HFF-Myc (cell line): ENCODE measurements around the gene NF1.
"Not testable (repeated sequence)": the region's sequence is repeated elsewhere in the genome, so short reads cannot be mapped to it uniquely, and the experiment has no call there.

ENCODE experiments used
- DNase-seq: peaks from one replicate; pipeline ENCODE4 v3.0.0-alpha.2; 2011; ENCODE audit warnings: low read depth; ENCODE audit errors: extremely low read depth
- H3K4me3 ChIP-seq: replicated peaks from 2 replicates; pipeline ENCODE4 v1.5.1; 2011; ENCODE audit warnings: low read depth, mild to moderate bottlenecking, control low read depth, low read length
- TF ChIP-seq, protein P1 (sequence below): IDR thresholded peaks from 2 replicates; pipeline ENCODE4 v1.5.1; 2012; ENCODE audit warnings: mild to moderate bottlenecking, low read depth, low read length, control low read depth; ENCODE audit errors: missing control alignments

Gene NF1

DNA sequence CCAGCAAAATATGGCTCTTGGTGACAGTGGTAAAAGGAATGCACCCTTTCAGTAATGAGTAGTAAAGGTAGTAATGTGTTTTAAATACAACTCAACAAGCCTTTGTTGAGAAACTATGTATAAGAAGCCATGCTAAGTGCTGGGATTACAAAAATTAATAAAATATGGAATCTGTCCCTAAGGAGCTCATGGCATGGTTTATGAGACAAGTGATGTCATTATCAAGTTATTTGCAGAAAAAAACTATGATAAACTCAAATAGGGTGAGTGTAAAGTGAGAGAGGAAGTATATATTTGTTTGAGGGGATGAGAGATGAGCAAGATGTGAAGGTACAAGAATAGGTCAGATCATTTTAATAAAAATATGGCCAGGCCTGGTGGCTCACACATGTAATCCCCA, 76.9 kb downstream of the NF1 start:
- TF ChIP-seq, protein P1, sequence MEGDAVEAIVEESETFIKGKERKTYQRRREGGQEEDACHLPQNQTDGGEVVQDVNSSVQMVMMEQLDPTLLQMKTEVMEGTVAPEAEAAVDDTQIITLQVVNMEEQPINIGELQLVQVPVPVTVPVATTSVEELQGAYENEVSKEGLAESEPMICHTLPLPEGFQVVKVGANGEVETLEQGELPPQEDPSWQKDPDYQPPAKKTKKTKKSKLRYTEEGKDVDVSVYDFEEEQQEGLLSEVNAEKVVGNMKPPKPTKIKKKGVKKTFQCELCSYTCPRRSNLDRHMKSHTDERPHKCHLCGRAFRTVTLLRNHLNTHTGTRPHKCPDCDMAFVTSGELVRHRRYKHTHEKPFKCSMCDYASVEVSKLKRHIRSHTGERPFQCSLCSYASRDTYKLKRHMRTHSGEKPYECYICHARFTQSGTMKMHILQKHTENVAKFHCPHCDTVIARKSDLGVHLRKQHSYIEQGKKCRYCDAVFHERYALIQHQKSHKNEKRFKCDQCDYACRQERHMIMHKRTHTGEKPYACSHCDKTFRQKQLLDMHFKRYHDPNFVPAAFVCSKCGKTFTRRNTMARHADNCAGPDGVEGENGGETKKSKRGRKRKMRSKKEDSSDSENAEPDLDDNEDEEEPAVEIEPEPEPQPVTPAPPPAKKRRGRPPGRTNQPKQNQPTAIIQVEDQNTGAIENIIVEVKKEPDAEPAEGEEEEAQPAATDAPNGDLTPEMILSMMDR, result no peak
- H3K4me3 ChIP-seq, result no peak overlapping the region
- DNase-seq, result no peak

GRCh38 chr17:31172388-31172787, 77.6 kb downstream of the NF1 start:
- no peak for DNase-seq
- TF ChIP-seq, protein P1, result no peak
- H3K4me3 ChIP-seq, result no peak overlapping the region

GRCh38 chr17:31174215-31174614, 79.4 kb downstream of the NF1 start:
- H3K4me3 ChIP-seq, result no peak overlapping the region
- DNase-seq, result no peak
- TF ChIP-seq, protein P1, result no peak

- TF ChIP-seq, protein P1, result no peak
- H3K4me3 ChIP-seq, result no peak overlapping the region
- DNase-seq, result no peak
Measured at GRCh38 chr17:31175237-31175636, 80.5 kb downstream of the NF1 start.

DNA sequence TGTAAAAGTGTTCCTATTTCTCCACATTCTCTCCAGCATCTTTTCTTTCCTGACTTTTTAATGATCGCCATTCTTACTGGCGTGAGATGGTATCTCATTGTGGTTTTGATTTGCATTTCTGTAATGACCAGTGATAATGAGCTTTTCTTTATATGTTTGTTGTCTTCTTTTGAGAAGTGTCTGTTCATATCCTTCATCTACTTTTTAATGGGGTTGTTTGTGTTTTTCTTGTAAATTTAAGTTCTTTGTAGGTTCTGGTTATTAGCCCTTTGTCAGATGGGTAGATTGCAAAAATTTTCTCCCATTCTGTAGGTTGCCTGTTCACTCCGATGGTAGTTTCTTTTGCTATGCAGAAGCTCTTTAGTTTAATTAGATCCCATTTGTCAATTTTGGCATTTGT, 81.4 kb downstream of the NF1 start:
- H3K4me3 ChIP-seq, result not testable (repeated sequence)

GRCh38 chr17:31178951-31179350, 84.2 kb downstream of the NF1 start:
- DNase-seq, H3K4me3 ChIP-seq: not testable (repeated sequence)

More for the DNA sequence above, 81.4 kb downstream of the NF1 start:
- DNase-seq, result not testable (repeated sequence)

GRCh38 chr17:31195305-31195704, 100.5 kb downstream of the NF1 start:
- no peak for DNase-seq
- H3K4me3 ChIP-seq, result no peak overlapping the region
- TF ChIP-seq, protein P1, result no peak

DNA sequence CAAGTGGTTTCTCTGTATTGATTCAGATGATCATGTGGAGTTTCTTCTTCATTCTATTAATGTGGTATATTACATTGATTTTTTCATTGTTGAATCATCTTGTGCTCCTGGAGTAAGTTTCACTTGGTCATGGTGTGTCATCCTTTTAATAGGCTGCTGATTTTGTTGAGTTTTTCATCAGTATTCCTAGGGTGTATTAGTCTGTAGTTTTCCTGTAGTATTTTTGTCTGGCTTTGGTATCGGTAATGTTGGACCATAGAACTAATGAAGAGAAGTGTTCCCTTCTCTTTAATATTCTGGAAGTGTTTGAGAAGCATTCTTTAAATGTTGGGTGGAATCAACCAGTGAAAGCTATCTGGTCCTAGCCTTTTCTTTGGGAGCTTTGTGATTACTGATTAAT, 103.2 kb downstream of the NF1 start:
- TF ChIP-seq, protein P1, result no peak
- no peak overlapping the region for H3K4me3 ChIP-seq
- no peak for DNase-seq

DNA sequence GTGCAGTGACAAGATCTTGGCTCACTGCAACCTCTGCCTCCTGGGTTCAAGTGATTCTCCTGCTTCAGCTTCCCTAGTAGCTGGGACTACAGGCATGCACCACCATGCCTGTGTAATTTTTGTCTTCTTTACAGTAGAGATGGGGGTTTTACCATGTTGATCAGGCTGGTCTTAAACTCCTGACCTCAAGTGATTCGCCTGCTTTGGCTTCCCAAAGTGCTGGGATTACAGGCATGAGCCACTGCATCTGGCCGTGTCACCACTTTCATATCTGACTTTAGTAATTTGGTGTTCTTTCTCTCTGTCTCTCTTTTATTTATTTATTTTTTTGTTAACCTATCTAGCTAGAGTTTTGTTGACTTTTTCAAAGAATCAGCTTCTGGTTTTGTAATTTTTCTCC, 103.9 kb downstream of the NF1 start:
- H3K4me3 ChIP-seq, DNase-seq: not testable (repeated sequence)
